Smooth muscle cell (in vitro differentiated cells): ENCODE data around the gene TMEM59L. TPM values are rescaled to one million over a fixed set of nuclear protein-coding genes. Genes with fewer than 3 reads are reported as not detected.

Source experiments
- DNase-seq: peaks from one replicate; lab custom pipeline; 2025; ENCODE audit not compliant: unreplicated experiment; lab: John Stamatoyannopoulos, UW
- H2AFZ ChIP-seq: fragments of 200-600 bp; sonication (generic); 2 replicates; pipeline ENCODE4 v1.6.0; 2016; ENCODE audit warnings: antibody characterized with exemption, low read depth, mild to moderate bottlenecking
- H3F3A ChIP-seq: fragments of 200-600 bp; sonication (generic); 2 replicates; pipeline ENCODE4 v1.6.0; 2017; ENCODE audit warnings: antibody characterized with exemption, low read depth
- H3K27ac ChIP-seq: fragments of 200-600 bp; sonication (generic); 2 replicates; pipeline ENCODE4 v1.5.1; 2016; ENCODE audit warnings: low read depth, mild to moderate bottlenecking
- H3K27me3 ChIP-seq: fragments of 200-600 bp; sonication (generic); 2 replicates; pipeline ENCODE4 v1.6.1; 2016; ENCODE audit warnings: low read depth, mild to moderate bottlenecking
- H3K36me3 ChIP-seq: fragments of 200-600 bp; sonication (generic); 2 replicates; pipeline ENCODE4 v1.5.1; 2016; ENCODE audit warnings: low read depth
- H3K4me1 ChIP-seq: fragments of 200-600 bp; sonication (generic); 2 replicates; pipeline ENCODE4 v1.5.1; 2016; ENCODE audit warnings: low read depth
- H3K4me2 ChIP-seq: fragments of 200-600 bp; sonication (generic); 2 replicates; pipeline ENCODE4 v1.6.0; 2016; ENCODE audit warnings: mild to moderate bottlenecking
- H3K4me3 ChIP-seq: fragments of 200-600 bp; sonication (generic); 2 replicates; pipeline ENCODE4 v1.5.1; 2016; ENCODE audit warnings: mild to moderate bottlenecking
- H3K79me2 ChIP-seq: fragments of 200-600 bp; sonication (generic); 2 replicates; pipeline ENCODE4 v1.6.0; 2016; ENCODE audit warnings: low read depth, mild to moderate bottlenecking
- H3K9ac ChIP-seq: fragments of 200-600 bp; sonication (generic); 2 replicates; pipeline ENCODE4 v1.6.0; 2016; ENCODE audit warnings: low read depth
- H3K9me3 ChIP-seq: fragments of 200-600 bp; sonication (generic); replicated peaks from 2 replicates; pipeline ENCODE4 v1.5.1; 2016; ENCODE audit warnings: low read depth
- H4K20me1 ChIP-seq: fragments of 200-600 bp; sonication (generic); 2 replicates; pipeline ENCODE4 v1.6.0; 2016; ENCODE audit warnings: low read depth
- WGBS: methylation state at CpG from one replicate; pipeline ENCODE4 v1.1.7; 2016; ENCODE audit warnings: low lambda C conversion rate; 5-methylcytosine and 5-hydroxymethylcytosine counted together
- polyA plus RNA-seq: library from polyadenylated mRNA; unstranded; fragments of >200 nt; fragmentation: Nextera tagmentation; extraction: Ambion mirVana; gene quantifications from 2 replicates; pipeline ENCODE4 v1.2.1, GENCODE V29; 2016
- total RNA-seq: library from RNA; depleted of rRNA; stranded (reverse); fragments of >200 nt; gene quantifications from 2 replicates; pipeline ENCODE4 v1.2.3, GENCODE V29; 2014
- TF ChIP-seq, protein P1 (sequence below): fragments of 200-600 bp; sonication (generic); IDR thresholded peaks from 2 replicates; pipeline ENCODE4 v1.5.1; 2017; ENCODE audit warnings: borderline replicate concordance, mild to moderate bottlenecking, antibody characterized with exemption; ENCODE audit not compliant: insufficient read depth, poor library complexity, severe bottlenecking

TMEM59L gene
- total and polyA plus RNA-seq, 2 experiments from 2014 or later = 4.4 to 42.0 TPM

DNA sequence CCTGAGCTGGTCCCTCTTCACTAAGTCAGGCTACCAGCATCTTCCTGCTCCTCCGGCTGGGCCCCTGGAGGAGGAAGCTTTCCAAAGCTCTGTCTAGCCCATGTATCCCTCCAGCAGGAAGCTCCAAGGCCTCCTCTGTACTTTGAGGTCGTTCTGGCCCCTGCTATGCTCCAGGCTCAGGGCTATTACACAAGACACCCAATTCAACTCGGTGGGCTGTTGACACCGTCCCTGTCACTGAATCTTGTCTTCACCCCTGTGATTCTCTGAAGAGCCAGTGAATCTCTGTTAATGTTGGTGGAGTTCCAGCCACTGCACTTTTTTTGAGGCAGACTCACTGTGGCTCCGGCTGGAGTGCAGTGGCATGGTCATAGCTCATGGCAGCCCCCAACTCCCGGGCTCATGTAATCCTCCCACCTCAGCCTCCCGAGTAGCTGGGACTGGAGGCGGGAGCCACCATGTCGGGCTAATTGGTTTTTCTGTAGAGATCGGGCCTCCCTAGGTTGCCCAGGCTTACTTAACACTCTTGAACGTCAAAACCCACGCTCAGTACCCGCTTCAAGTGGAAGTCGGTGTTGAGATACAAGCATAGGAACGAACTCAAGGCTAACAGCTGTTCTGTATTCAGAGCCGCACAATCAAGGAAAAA, 24.6 kb upstream of the TMEM59L start:
- H3K9ac ChIP-seq = peak overlapping the region; percentile 54
- no peaks in the 10 kb centered on the region for H3K36me3 ChIP-seq
- TF ChIP-seq, protein P1, sequence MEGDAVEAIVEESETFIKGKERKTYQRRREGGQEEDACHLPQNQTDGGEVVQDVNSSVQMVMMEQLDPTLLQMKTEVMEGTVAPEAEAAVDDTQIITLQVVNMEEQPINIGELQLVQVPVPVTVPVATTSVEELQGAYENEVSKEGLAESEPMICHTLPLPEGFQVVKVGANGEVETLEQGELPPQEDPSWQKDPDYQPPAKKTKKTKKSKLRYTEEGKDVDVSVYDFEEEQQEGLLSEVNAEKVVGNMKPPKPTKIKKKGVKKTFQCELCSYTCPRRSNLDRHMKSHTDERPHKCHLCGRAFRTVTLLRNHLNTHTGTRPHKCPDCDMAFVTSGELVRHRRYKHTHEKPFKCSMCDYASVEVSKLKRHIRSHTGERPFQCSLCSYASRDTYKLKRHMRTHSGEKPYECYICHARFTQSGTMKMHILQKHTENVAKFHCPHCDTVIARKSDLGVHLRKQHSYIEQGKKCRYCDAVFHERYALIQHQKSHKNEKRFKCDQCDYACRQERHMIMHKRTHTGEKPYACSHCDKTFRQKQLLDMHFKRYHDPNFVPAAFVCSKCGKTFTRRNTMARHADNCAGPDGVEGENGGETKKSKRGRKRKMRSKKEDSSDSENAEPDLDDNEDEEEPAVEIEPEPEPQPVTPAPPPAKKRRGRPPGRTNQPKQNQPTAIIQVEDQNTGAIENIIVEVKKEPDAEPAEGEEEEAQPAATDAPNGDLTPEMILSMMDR = no peak
- H3K27ac ChIP-seq = peak overlapping the region; percentile 71
- 49% methylated on average over 16 of the region's 16 CpGs for WGBS
- H3K79me2 ChIP-seq = no peaks in the 10 kb centered on the region
- peaks cover 11% of the 10 kb centered on the region for H4K20me1 ChIP-seq
- H3K4me2 ChIP-seq = peak overlapping the region; percentile 96
- no peaks in the 10 kb centered on the region for H3K9me3 ChIP-seq
- H2AFZ ChIP-seq = peak overlapping the region; percentile 87
- H3F3A ChIP-seq = peaks cover 33% of the 10 kb centered on the region
- no peak for DNase-seq
- no peaks in the 10 kb centered on the region for H3K27me3 ChIP-seq
- H3K4me1 ChIP-seq = no peaks in the 10 kb centered on the region
- peak overlapping the region; percentile 95 for H3K4me3 ChIP-seq

DNA sequence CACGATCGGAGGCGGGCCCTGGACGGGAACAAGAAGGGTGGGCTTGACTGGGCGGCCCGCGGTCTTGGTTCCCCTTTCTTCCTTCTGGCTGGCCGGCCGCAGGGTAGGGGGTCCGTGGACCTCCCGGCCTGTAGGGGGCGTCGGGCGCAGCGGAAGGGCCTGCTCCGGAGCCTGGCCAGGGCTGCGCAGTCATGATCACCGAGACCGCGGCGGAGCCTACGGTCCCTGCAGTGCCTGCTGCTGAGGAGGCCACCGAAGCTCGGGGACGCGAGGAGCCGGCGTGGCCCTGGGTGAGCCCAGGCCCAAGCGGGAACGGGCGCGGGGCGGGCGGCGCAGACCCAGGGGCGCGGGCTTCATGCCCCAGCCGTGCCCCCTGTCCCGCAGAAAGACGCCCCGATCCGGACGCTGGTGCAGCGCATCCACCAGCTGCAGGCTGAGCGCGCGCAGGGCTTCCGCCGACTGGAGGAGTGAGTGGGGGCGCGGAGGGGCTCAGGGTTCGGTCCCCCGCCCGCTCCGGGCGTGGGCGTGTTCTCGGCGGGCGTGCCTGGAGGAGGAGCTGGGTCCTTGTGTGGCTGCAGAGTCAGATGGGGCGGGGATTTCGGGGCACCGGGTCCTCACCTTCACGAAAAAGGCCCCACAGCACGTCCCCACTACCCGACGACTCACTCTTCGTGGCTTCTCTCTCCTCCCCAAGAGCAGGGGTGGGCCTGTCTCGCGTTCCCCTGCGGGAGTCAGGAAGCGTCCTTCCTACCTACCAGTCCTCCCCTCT, 23.9 kb upstream of the TMEM59L start, which contains the start of gene REX1BD:
Gene REX1BD (plus strand): TSS at position 188 of the 769 bp plus-strand sequence. CDS start 4 bp downstream, at position 192.
- Histone ChIP-seq H3K4me3 (peak within 1 kb of the TSS; percentile 95), H3K9ac (peak within 1 kb of the TSS; percentile 54), H3K4me1 (no peaks in the 10 kb centered on the region), H3K36me3 (no peaks in the 10 kb centered on the region), H3K27me3 (no peaks in the 10 kb centered on the region), H3F3A (peaks cover 33% of the 10 kb centered on the region), H3K9me3 (no peaks in the 10 kb centered on the region), H4K20me1 (peaks cover 18% of the 10 kb centered on the region), H3K27ac (peak within 1 kb of the TSS; percentile 71), H3K79me2 (no peaks in the 10 kb centered on the region), H3K4me2 (peak within 1 kb of the TSS; percentile 96), H2AFZ (peak within 1 kb of the TSS; percentile 87)
- DNase-seq = peak; percentile 77
- TF ChIP-seq, protein P1 = peak; percentile 79
- 1% methylated on average over 47 of the region's 72 CpGs for WGBS

DNA sequence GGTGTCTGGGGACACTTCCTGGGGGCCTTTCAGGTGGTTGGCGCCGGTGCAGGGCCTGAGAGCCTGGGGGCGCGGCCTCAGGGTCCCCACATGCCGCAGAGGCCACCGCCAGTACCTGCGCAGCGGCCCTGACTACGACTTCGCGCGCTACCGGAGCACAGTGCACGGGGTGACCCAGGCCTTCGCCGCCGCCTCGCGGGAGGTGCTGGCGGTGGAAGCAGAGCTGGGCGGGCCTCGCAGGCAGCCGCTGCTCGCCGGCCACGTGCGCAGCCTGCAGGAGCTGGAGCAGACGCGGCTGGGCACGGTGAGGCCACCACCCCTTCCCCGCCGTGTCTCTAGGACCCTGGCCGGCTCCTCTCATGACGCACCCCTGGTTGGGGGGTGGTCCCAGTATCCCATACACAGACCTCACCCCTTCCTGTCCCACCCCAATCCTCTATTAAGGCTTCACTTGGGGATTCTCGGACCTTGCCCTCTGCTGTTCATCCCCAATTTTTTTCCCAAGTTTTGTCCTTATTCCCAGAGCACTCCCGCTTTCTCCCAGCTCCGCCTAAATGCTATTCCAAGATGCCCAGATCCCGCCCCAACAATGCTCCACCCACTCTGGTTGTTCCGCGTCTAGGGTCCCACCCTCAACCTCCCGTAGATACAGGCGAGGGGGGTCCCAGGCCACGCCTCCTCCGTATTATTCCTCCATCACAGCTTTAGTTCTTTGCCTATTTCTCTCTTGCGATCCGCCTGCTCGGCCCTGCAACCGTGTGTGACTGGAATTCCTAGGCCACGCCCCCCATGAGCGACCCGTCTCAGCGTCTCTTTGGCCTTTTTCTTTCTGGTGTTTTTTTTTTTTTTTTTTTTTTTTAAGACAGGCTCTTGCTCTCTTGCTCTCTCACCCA, 23.0 kb upstream of the TMEM59L start:
- TF ChIP-seq, protein P1 = no peak
- no peaks in the 10 kb centered on the region for H3K36me3 ChIP-seq
- peak overlapping the region; percentile 95 for H3K4me3 ChIP-seq
- no peaks in the 10 kb centered on the region for H3K27me3 ChIP-seq
- peak overlapping the region; percentile 71 for H3K27ac ChIP-seq
- H3K4me2 ChIP-seq = peak overlapping the region; percentile 96
- peaks cover 2% of the 10 kb centered on the region for H3K4me1 ChIP-seq
- H3K9ac ChIP-seq = peak overlapping the region; percentile 54
- H2AFZ ChIP-seq = peak overlapping the region; percentile 87
- H4K20me1 ChIP-seq = peaks cover 22% of the 10 kb centered on the region
- peaks cover 35% of the 10 kb centered on the region for H3F3A ChIP-seq
- no peaks in the 10 kb centered on the region for H3K9me3 ChIP-seq
- WGBS = 1% methylated on average over 49 of the region's 52 CpGs
- no peaks in the 10 kb centered on the region for H3K79me2 ChIP-seq
- DNase-seq = peak; percentile 62
